SIG-M5 treated with dmso at 0.1 percent for 504 hours (cell line): ENCODE data around the gene LBX2.

Source experiments
- DNase-seq: peaks from one replicate; lab custom pipeline; 2025; ENCODE audit not compliant: unreplicated experiment; lab: John Stamatoyannopoulos, UW

LBX2 gene, protein sequence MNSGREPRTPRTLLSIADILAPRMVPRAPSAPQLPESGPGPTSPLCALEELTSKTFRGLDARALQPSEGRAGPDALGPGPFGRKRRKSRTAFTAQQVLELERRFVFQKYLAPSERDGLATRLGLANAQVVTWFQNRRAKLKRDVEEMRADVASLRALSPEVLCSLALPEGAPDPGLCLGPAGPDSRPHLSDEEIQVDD

DNA sequence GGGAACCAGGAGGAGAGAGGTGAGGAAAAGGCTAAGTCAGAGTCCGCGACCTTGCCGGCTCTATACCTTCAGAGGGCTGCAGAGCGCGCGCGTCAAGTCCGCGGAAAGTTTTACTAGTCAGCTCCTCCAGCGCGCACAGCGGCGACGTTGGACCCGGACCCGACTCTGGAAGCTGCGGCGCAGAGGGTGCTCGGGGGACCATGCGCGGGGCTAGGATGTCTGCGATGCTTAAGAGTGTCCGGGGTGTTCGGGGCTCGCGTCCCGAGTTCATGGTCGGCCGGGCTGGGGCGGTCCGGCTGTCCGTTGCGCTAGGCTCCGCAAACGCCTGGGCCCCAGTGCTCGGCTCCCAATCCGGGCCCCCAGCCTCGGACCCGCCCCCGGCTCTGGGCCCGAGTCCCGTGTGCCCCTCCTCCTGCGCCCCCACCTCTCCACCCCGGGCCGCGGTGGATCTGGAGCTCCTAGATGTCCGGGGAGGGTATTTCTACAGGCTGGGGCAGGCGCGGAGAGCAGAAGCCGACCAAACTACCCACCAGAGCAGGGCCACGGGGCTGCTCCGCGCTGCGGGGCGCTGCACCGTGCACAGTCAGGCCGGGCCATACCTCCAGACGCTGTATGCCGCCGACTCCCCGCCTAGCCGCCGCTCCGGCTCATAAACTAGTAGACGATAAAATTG lies at the start of gene LBX2:
Gene LBX2 (minus strand): TSS at position 337 of the 673 bp plus-strand sequence. CDS start 66 bp downstream, at position 271.
- DNase-seq, result no peak

DNA sequence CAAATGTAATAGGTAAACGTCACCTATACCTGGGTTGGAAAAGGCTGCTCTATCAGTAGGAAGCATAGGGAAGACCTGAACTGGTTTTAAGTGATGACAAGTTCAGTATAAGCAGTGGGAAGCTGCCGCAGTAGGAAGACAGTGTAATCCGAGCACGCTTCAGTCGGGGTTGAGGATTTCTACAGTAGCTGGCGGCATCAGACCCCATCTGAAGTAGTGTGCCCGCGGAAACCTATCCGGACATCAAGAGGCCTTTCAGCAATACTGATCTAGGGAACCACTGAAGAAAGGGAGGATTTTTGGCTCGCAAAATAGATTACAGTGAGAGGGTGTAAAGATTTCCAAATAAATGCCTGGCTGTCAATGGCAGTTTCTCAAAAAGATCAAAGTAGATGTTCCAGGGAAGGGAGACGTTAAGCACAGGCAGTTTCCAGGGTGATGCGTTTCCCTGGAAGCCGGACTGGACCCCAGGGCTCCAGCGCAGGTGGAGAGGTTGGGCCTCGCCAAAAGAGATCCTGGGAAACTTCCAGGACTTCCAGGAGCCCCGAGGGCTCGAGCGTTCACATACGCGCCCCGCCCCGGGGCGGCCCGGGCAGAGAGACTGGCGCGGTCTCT lies 49.0 kb upstream of the LBX2 start:
- DNase-seq, result no peak

DNA sequence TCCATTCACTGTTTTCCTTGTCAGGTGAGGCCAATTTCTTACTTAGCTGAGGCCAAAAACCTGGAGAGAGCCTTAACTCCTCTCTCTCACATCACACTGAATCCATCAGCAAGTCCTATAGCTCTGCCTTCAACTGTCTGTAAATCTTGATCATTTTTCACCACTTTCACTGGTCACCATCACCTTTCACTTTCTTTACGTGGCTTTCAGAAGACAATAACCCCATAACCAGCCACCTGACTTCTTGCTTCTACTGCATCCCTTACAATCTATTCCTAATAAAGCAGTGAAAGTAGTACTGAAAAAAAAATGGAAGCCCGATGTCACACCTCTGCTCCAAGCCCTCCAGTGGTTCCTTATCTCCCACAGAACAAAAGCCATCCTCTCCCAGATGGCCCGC lies 46.6 kb upstream of the LBX2 start:
- DNase-seq, result no peak

DNA sequence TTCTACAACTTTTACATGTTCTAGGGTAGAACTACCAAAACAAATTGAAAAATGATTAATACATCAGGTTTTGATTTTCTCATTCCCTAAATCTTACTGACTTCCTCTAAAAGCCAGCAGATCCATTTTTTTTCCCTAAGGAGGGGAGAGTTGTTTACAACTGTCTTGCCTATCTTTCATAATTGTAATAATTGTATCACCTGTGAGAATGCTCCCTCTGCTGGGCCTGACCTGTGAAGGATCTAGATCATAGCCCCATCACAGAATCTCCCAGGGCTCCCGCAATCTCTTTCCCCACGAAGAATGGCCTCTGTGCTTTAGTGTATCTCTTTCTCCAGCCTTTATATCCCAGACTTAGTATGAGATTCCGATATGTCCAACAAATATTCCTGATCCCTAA lies 45.2 kb upstream of the LBX2 start:
- DNase-seq, result no peak

DNA sequence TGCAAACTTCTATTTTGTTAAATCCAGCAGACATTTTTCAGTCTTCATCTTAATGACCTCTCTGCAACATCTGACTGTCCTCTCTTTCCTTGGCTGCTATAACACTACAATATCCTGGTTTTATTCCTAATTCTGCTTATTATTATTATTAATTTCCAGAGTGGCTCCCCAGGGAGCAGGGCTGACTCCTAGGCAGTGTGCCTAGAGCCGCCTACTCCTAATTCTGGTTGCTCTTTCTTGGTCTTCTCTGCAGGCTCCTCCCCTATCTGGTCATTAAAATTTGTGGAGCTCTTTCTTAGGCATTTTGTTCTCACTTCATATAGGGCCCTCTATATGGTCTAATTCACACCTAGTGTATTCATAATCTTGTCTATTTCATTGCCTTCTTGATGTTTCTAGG lies 43.6 kb upstream of the LBX2 start:
- DNase-seq, result no peak

DNA sequence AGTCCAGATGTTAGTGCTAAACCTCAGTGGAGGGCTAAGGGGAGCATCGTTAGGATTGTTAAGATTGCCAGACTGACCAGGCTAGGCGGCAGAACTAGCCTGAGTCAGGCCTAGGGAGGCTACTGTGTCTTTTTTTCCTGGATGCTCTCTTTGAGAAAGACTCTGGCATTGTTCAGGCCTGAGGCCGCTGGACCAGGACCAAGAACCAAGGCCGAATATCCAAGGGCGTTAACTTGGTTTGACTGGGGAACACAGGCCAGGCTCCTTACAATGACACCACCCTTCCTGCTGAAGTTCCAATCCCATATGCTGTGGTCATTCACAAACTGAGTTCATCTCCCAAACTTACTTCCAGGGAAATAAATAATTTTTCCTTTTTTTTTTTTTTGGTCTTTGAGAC lies 40.9 kb upstream of the LBX2 start:
- no peak for DNase-seq

DNA sequence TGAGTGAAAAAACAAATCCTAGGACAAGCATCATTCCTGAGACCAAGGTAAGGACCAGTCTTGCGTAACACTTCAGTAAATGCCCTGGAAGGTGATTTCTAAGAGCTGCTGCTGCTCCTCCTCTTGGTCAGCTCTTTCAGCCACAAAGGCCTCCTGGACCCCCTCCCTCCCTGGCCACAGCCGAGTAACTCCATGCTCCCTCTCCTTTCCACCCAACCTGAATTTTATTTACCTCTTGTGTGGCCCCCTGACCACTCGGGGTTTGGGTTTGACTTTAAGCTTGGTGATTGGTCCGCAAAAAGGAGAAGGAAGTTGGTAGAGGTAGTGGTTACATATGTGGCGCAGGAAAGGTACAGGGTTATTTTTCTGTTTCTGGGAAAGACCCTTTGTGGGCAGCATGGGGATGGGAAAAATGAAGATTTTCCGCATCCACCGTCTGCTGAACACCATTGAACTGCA lies 39.5 kb upstream of the LBX2 start:
- no peak for DNase-seq

DNA sequence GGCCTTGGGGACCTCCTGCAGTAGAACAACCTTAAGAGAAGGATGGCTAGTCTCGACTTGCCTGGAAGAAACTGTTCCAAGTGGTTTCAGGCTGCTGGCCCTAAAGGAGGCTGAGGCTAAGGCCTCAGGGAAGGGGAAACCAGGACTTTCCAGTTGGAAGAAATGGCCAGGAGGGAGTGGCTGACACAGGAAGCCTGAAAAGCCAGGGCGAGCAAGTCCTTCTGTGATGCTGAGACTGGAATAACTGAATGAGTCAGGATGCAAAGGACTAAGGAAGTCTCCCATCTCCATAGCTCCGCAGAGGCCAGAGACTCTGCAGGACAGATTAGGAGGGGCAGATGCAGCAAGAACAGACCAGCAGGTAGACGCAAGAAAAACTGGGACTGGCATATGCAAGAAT lies 37.7 kb upstream of the LBX2 start:
- DNase-seq, result no peak

DNA sequence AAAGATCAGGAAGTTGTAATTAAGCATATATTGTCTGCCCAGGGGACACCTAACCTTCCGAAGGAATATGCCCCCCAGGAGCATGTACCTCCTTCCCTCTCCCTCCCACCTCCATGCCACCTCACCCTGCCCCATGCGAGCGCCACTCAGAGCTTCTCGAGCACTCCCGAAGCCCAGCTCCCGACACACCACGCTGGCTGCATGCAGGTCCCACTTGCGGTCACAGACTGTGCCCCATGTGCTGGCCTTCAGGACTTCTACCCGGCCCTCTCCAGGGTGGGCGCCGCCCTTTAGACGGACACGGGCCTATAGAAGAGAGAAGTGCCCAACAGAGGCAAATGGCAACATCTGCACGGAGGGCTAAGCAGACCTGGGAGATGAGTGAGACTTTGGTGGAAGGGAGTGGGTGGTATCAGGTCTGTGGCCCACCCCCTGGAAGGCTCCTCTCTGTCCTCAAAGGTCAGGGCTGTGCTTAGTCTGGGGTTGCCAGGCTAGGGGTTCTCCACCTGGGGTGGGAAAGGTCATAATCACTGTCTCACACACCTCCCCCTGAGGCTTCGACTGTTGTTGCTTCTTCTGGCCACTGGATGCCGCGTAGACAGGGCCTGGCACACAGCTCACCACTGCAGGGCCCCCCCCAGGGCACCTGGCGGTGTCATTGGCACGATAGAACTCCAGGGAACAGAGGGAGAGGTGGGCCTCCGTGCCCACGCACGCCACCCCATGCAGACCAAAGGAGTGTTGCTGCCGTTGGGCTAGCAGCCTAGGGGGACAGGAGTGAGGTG lies 37.0 kb upstream of the LBX2 start:
- DNase-seq, result no peak

DNA sequence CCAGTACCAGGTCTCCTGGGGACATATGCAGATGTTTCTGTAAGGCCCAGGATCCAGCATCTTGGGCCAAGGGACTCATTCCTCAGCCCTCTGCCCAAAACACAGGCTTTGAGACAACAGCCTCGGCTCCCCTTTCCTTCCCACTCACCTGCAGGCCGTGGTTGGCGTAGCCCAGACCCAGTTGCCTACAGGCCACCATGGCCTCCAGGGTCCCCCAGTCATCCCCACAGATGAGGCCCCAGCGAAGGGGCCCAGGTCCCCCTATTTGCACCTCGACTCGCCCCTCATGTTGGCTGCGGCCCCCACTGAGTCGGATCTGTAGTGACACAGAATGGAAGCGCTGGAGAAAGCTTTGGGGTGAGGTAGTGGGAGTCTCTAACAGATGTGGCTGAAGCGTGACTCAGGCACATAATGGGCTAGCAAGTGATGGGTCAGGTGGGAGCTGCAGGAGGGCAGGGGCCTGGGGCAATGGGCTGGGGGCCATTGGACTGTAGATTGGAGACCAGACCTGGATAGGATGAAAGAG lies 36.1 kb upstream of the LBX2 start:
- no peak for DNase-seq

DNA sequence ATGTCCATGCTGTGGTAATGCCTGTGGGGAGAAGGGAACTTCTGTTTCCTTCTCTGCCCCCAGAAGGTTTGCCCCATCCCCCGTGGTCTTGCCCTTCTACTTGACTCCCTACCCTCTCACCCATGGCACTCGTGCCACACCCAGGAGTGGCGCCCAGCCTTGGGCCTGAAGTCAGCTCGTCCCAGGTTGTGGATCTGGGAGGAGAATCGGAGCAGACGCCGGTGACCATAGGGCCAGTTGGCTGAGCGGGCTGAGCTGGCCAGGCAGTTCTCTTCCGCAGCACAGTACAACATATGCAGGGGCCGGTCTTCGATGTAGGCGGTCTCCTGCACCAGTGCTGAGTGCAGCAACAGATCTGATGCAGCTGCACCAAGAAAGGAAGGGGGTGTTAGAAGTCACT lies 35.0 kb upstream of the LBX2 start:
- DNase-seq, result no peak

DNA sequence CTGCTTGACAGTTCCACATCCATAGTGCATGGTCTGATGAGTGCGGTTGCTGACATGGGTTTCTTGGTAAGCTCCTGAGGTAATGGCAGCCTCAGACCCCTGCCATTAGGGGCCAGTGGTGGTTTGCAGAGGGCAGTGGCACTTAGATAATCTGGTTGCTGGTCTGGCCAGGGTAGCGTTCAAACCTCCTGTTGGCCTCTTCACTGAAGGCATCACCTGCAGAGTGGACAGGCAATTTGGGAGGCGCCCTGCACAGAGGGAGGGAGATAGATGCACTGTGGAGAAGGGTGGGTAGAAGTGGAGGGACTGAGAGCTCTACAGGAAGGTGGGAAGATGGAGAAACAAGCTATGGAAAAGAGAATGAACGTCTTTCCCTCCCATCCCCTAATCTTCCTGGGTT lies 34.1 kb upstream of the LBX2 start:
- DNase-seq, result no peak

DNA sequence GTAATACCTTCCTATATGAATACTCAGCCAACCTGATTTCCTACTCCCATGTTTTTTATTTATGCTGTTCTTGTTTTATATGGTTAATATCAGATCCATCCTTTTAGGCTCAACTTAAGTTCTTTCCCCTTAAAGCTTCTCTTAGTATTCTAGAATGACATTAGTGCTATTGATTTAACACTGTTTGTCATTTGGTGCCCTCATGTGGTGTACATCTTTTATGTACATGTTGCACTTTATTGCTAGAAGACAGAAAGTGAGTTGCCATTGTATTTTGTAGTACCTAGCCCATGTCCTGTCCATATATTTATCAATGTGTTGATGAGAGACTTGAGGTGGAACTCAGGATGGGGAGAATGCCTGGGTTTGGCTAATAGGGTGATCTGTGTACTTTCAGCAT lies 32.8 kb upstream of the LBX2 start:
- DNase-seq, result peak; percentile 48

DNA sequence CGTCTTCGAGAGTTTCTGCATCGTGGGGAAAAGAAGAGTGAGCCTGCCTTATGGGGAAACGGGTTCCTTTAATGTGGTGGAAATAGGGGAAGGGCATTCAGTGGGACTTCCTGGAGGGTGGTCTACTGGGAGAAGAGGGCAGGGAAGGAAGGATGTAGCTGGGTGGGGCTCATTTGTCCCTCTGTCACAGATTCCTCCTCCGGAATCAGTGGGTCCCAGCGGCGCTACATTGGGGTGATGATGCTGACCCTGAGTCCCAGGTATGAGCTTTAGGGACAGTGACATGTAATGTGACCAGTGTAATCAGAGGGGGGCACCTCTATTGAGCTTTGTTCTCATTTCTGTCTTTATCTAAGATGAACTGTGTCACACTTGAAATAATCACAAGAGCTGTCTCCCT lies 32.3 kb upstream of the LBX2 start:
- no peak for DNase-seq

DNA sequence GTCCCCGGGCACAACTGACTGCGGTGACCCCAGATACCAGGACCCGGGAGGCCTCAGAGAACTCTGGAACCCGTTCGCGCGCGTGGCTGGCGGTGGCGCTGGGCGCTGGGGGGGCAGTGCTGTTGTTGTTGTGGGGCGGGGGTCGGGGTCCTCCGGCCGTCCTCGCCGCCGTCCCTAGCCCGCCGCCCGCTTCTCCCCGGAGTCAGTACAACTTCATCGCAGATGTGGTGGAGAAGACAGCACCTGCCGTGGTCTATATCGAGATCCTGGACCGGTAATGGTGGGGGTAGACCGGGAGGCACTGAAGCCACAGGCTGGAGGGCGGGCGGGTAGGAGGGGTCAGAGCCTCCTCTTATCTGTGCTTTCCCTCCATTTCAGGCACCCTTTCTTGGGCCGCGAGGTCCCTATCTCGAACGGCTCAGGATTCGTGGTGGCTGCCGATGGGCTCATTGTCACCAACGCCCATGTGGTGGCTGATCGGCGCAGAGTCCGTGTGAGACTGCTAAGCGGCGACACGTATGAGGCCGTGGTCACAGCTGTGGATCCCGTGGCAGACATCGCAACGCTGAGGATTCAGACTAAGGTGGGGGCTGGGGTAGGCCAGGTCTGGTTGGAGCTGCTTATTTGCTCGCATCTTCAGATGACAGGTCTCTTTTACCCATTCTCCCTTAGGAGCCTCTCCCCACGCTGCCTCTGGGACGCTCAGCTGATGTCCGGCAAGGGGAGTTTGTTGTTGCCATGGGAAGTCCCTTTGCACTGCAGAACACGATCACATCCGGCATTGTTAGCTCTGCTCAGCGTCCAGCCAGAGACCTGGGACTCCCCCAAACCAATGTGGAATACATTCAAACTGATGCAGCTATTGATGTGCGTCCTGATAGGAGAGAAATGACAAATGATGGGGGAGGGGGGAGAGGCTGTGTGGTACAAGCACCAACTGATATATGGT lies 31.1 kb upstream of the LBX2 start:
- peak; percentile 38 for DNase-seq

DNA sequence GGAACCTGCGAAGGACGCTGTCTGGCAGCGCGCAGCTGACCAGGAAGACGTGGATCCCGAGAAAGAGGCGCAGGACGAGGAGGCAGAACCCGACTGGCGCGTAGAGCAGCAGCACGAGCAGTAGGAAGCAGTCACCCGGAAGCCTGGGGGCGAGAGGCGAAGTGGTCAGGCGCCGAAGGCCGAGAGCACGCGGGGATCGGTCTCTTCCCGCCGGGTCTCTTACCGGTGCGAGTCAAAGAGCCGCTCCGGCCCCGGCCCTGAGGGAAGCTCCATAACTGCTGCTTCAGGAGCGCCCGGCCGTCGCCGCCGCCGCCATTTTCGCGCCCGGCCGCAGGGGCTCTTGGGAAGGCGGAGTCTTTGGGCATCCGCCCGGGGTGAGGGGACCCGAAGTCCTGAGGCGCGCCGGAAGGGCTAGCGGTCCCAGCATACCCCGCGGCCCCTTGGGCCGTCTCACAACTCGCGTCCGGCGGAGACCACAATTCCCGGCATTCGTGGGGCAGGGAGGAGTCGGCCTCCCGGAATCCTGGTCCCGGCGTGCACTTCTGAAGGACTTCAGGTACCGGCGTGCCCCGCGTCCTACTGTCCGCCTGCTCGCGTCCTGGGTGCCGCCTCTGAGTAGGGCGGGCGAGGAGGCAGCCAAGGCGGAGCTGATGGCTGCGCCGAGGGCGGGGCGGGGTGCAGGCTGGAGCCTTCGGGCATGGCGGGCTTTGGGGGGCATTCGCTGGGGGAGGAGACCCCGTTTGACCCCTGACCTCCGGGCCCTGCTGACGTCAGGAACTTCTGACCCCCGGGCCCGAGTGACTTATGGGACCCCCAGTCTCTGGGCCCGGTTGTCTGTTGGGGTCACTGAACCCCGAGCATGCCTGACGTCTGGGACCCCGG lies 30.2 kb upstream of the LBX2 start, which contains the start of the genes AUP1 and HTRA2:
Gene AUP1 (minus strand): TSS at position 350 of the 882 bp plus-strand sequence. CDS start 77 bp downstream, at position 273.
Gene HTRA2 (plus strand): TSS at position 577 of the 882 bp plus-strand sequence. CDS start 74 bp downstream, at position 651.
- peak; percentile 98 for DNase-seq

DNA sequence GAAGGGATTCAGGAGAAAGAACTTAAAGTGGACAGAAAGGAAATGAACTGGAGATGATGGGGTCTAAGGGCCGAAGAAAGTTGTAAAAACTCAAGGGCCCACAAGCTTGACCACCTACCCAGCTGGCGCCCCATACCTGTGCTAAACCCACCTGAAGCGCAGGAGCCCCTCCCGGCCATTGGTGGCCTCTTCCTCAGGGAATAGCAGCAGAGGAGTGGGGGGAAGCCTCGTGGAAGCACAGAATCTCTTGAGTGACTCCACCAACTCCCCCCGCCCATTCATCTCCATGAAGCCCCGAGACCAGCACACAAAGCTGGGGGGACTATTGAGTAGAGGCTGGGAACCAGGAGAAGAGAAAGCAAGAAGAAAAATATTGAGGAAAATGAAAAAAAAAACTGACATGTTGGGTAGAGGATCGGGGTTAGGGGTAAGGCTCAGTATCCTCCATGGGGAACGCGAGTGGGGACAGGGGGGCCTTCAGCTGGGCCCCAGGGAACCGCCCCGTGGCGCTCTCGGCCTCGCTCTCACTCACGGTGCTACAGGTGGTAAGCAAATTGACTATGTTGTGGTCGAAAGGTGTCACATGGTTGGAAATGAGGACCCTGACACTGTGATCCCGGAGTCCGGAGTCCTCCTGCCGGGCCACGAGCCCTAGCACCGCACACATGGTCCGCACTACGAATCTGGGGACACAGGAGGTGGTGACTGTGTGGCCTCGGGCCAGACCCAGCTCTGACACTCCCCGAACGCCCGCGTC lies 29.4 kb upstream of the LBX2 start:
- DNase-seq, result no peak

DNA sequence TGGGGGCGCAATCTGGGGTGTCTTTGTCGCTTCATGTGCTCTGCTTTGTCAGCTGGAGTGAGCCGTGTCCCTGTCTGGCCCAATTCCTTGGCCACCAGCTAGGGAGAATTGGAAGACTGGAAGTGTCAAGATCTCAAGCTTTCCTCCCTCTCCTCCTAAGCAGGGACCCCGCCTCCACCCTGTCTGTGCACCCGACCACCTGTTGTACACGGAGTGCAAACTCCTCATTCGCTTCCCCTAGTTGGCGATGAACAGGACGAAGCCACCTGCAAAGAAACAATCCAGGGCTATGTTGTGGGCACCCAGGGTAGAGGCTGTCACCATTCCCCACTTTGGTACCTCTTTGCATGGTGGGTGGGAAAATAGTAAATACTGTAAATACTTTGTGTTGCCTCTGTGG lies 28.3 kb upstream of the LBX2 start:
- no peak for DNase-seq
